Measurements from ENCODE around the gene INF2.
A peak's percentile ranks its signal among the peaks of the same experiment; 100 is the strongest.

INF2 gene

DNA sequence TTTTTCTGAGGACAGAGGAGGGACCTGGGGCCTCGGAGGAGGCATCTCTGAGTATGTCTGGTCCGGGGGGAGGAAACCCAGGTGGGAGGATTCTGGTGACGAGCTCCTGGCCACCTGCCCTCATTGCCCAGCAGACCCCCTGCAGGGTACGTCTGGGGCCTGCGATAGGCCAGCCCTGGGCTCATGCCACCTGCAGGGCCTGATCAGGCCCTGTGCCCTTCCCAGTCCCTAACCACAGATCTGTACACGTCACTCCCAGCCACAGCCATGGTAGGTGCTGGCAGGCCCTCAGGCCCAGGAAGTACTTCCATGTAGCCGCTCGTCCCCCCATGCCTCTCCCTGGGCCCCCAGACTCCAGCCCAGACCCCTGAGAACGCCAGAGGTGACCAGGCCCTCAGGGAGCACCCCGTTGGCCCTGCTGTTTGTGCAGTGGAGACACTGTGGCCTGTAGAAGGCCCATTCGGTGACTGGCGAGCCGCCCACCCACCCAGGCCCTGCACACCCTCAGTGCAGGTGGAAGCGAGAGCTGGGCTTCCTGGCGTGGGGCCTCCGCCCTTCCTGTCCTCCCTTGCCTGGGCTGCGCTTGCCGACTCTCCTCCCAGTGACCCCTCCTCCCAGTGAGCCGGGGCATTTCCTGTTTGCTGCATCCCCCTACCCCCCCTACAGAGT, 5.7 kb downstream of the INF2 start:
- peak; percentile 43 for DNase-seq (ENCODE audit: low read depth, low spot score)
- no peak for TF ChIP-seq CTCF (IDR thresholded peaks at IDR 0.05; ENCODE audit: low read depth, low read length)
- in situ Hi-C loops (cut with HindIII; ENCODE audit: low sequenced_read_pairs) = no loop called here
- H3K4me3 ChIP-seq (ENCODE audit: low read depth, low read length) = no peak overlapping the region

- no peak for TF ChIP-seq CTCF (IDR thresholded peaks at IDR 0.05; ENCODE audit: low read depth, low read length)
- in situ Hi-C loops (cut with HindIII; ENCODE audit: low sequenced_read_pairs) = no loop called here
- no peak for DNase-seq (ENCODE audit: low read depth, low spot score)
- H3K4me3 ChIP-seq (ENCODE audit: low read depth, low read length) = no peak overlapping the region
These were observed 6.2 kb downstream of the INF2 start for GRCh38 chr14:104695660-104696000.

DNA sequence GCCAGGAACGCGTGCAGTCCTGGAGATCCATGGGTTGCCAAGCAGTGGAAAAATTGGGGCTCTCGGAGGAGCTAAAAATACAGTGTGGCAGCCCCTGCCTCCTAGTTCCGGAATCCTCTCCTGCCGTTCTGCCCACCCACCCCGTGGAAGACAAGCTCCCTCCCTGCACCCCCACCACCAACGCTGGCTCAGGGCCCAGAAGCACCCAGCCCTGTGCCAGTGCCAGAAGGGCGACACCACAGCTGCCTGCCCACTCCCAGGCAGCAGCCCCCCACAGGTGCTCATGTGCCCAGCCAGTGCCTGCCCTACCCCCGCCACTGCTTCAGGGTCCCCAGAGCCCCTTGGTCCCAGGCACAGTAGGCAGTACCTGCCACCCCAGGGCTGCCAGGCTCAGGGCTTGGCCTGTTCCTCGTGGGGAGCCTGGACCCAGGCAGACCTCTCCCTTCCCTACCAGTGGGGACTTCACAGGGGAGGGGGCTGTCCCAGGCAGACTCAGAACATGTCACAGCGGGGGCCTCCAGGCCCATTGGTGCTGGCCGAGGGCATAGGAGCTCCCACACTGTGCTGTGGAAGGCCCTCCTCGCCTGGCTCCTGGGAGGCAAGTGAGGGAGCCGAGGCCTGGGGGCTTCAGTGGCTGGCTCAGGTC, 7.4 kb downstream of the INF2 start:
- DNase-seq (ENCODE audit: low read depth, low spot score) = no peak
- in situ Hi-C loops (cut with HindIII; ENCODE audit: low sequenced_read_pairs) = no loop called here
- no peak overlapping the region for H3K4me3 ChIP-seq (ENCODE audit: low read depth, low read length)
- TF ChIP-seq CTCF (IDR thresholded peaks at IDR 0.05; ENCODE audit: low read depth, low read length) = no peak

- no peak for TF ChIP-seq CTCF (IDR thresholded peaks at IDR 0.05; ENCODE audit: low read depth, low read length)
- in situ Hi-C loops (cut with HindIII; ENCODE audit: low sequenced_read_pairs) = no loop called here
These were observed 7.9 kb downstream of the INF2 start for GRCh38 chr14:104697317-104697703.

DNA sequence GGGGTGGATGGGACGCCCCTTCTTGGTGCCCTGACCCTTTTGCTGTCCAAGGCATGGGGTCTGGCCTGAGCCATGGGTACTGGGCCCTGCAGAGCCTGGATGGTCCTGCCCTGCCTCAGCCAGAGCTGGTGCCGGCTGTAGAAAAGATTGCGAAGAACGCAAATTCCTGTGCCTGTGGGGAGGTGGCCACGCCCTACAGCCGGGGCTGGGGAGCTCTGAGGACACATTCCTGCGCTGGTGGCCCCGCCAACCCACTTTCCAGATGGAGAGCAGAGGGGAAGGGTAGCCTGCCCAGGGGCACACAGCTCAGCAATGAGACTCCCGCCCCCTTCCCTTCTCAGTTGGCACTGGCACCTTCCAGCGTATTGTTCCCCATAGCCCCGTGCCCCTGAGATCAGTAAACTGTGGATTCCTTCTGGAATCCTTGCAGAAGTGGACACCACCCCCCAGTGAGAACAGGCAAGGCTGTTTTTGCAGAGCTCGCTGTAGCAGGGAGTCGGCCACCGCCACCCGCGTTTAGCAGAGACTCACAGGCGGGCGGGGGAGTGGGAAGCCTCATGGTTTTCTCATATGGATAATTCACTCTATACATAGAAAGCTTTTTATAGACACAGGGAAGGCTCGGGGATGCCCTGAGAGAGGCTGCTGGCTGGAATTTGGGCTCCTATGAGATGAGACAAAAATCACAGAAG, 8.6 kb downstream of the INF2 start:
- no peak overlapping the region for H3K4me3 ChIP-seq (ENCODE audit: low read depth, low read length)
- in situ Hi-C loops (cut with HindIII; ENCODE audit: low sequenced_read_pairs) = no loop called here
- TF ChIP-seq CTCF (IDR thresholded peaks at IDR 0.05; ENCODE audit: low read depth, low read length) = no peak
- no peak for DNase-seq (ENCODE audit: low read depth, low spot score)

More at GRCh38 chr14:104697317-104697703, 7.9 kb downstream of the INF2 start:
- H3K4me3 ChIP-seq (ENCODE audit: low read depth, low read length) = no peak overlapping the region
- DNase-seq (ENCODE audit: low read depth, low spot score) = no peak

GRCh38 chr14:104698688-104699425, 9.4 kb downstream of the INF2 start:
- in situ Hi-C loops (cut with HindIII; ENCODE audit: low sequenced_read_pairs) = no loop called here
- TF ChIP-seq CTCF (IDR thresholded peaks at IDR 0.05; ENCODE audit: low read depth, low read length) = no peak
- DNase-seq (ENCODE audit: low read depth, low spot score) = no peak
- H3K4me3 ChIP-seq (ENCODE audit: low read depth, low read length) = no peak overlapping the region
